Right renal pelvis (tissue), 4 donors: ENCODE measurements around the gene PRKG2. TPM values are rescaled to one million over a fixed set of nuclear protein-coding genes. Genes with fewer than 3 reads are reported as not detected.
"Not testable (repeated sequence)": the region's sequence is repeated elsewhere in the genome, so short reads cannot be mapped to it uniquely, and the experiment has no call there.

Experiments
- DNase-seq, 4 donors: peaks; one replicate each; pipeline ENCODE4 v3.0.0-alpha.2; 2013; ENCODE audit warnings: low read depth in 4 of 4, low spot score in 3 of 4, missing footprints in 1 of 4
- polyA plus RNA-seq, 4 donors: library from polyadenylated mRNA; unstranded; fragments of 120-200 nt; gene quantifications; one replicate each; pipeline ENCODE4 v1.2.1, GENCODE V29; 2013; ENCODE audit not compliant: insufficient read length in 4 of 4

Gene PRKG2
- polyA plus RNA-seq, 4 donors, result 1.1 to 2.4 (median 1.9) TPM

- no peak for DNase-seq
Observed at GRCh38 chr4:81164623-81165416, 50.2 kb downstream of the PRKG2 start.

DNA sequence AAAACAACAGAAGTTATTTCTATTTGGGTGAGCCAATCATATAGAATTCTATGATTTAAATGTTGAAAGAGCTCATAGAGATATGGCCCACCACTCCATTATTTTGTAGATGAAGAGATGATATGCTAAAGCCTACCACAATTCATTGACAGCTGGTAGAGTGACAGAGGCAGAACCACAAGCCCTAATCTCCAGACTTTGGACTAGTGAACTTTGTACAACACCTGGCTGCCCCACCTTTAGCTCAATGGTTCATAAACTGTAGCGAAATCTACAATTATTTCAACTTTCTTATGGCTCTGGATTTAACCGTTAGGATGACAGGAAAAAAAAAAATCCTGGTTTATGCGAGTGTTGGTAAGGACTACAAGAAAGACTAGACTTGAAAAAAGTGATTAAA lies 50.9 kb downstream of the PRKG2 start:
- no peak for DNase-seq

DNA sequence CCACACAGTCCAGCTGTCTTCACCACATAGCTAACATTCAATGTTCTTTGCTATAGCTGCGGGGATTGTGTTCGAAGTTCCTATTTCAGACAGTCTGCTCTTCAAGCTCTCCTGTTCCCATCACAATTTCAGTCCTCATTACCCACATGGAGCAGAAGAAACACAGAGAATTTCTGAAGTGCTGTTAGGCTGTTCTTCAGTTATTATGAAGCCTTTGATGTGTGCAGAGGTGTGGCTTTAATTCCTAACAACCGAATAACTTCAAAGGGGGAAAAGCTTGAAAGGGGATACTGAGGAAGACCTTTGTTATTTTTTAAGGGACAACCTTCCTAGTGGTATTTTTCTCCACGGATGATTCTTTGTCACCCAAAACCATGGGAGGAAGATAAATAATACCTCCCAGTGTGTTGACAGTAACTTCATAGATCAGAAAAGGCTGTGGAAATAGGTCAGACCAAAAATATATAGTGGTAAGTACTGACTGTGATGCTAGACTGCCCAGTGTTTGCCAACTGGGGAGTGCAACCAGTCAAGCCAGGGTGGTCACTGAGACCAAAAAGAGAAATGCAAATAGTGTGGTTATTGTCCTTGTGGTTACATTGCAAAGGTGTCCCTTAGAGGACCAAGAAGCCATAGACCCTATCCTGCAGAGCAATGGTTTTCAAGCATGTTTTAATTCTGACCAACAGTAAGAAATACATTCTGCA lies 52.1 kb downstream of the PRKG2 start:
- DNase-seq, result no peak

DNA sequence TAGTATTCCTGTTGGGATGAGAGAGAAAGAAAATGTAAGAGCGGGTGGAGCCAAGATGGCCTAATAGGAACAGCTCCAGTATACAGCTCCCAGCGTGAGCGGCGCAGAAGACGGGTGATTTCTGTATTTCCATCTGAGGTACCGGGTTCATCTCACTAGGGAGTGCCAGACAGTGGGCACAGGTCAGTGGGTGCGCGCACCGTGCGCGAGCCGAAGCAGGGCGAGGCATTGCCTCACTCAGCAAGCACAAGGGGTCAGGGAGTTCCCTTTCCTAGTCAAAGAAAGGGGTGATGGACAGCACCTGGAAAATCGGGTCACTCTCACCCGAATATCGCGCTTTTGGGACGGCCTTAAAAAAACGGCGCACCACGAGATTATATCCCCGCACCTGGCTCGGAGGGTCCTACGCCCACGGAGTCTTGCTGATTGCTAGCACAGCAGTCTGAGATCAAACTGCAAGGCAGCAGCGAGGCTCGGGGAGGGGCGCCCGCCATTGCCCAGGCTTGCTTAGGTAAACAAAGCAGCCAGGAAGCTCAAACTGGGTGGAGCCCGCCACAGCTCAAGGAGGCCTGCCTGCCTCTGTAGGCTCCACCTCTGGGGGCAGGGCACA lies 61.2 kb downstream of the PRKG2 start:
- not testable (repeated sequence) for DNase-seq

DNA sequence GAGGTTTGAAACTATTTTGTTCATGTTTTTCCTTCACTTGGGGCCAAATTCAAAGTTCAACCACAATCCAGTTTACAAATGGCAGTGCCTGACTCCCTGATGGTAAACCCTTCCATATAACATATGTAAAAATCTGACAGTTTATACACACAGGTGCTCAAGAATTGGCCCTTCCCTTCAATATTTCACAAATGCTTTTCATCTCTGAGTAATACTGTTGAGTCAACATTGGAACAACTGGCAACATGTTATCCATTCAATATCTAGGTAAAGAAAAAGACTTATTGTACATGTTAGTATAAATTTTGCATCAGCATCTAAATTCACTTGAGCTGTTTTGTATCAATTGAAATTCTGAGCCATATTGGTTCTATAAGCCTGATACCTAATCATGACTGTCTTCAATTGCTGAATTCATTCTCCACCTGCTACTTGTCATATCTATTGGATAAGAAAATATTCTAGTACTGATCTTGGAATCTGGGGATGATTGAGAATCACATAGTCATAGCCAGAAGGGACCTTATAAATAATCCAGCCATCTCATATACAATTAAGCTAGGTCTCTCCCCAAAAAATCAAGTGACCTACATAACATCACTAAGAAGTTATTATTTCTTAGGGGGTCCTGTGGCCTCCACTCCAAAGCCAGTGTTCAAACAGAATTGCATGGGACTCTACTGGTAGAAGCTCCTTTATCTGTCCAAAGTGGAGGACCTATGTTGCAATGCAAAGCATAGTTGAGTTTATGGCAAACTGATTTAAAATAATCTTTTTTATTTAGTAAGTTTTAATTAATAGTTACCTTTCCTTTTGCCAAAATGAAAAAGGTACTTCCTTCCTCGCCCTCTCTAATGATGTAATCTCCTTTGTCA lies 61.9 kb downstream of the PRKG2 start:
- DNase-seq, result no peak

GRCh38 chr4:81149976-81150375 lies 65.0 kb downstream of the PRKG2 start:
- DNase-seq, result no peak

GRCh38 chr4:81148576-81148975 lies 66.4 kb downstream of the PRKG2 start:
- DNase-seq, result no peak

GRCh38 chr4:81146466-81146865 lies 68.6 kb downstream of the PRKG2 start:
- no peak for DNase-seq

GRCh38 chr4:81143183-81143582 lies 71.8 kb downstream of the PRKG2 start:
- DNase-seq, result no peak

DNA sequence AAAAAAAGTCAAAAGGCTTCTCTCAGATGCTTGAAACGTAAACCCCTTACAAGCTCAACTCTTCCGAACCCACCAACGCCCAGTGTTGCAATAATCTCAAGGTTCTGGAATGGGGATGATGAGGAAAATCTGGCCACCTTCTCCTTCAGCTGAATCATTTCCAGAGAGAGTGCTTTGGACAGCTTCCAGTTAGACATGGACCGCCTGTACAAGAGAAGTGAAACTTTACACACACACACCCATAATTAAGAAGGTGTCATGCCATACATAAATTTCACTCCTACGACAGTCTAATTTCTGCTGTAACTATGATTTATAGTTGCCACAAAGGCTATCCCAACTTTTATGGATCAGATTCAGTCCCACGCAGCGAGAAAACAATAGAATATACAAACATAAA lies 72.3 kb downstream of the PRKG2 start:
- DNase-seq, result no peak

GRCh38 chr4:81137894-81138293 lies 77.1 kb downstream of the PRKG2 start:
- DNase-seq, result no peak

DNA sequence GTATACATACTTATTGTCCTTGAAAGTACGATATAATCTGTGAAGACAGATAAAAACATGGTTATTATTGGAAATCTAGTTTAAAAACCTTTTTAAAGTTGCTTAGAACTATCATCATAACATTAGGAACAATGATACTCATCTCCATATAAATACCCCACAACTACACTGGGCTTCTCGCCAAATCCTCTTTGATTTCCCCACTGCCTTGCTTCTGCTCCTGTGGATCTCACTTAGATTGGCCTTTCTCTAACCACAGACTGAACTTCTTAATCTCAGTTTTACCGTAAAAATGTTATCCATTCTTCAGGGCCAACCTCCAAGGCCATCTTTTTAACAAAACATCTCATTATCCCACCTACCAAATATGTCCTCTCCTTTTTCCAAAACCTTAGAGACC lies 77.6 kb downstream of the PRKG2 start:
- DNase-seq, result no peak

- no peak for DNase-seq
Observed at GRCh38 chr4:81136161-81136905, 78.7 kb downstream of the PRKG2 start.

DNA sequence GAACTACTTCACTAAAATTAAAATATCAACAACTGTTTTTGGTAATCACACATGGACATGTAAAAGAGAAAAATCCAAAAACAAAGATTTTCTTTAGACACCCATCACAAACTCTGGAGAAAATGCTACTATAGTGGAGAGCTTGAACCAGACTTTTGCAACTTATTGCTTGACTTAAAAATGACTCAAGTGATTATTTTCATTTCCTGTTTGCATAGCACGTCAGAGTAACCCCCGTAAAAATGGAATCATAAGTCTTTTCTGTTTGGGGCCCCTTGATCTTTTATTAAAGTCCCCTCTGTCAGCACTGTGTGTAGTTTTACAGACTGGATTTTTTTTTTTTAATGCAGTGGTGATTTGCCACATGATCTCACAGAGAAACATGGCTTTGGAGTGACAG lies 79.5 kb downstream of the PRKG2 start:
- DNase-seq, result no peak

DNA sequence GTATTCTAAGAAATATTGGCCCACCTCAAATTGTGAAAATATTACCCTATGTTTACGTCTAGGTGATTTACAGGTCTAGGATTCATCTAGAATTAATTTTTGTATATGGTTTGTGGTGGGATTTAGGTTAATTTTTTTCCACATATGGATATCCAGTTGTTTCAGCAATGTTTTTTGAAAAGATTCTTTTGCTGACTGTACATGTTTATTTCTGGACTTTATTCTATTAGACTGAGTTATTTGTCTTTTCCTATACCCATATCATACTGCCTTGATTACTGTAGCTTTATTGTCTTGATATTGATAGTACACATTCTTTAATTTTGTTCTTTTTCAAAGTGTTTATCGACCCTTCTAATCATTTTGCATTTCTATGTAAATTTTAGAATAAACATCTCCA lies 83.5 kb downstream of the PRKG2 start:
- no peak for DNase-seq

DNA sequence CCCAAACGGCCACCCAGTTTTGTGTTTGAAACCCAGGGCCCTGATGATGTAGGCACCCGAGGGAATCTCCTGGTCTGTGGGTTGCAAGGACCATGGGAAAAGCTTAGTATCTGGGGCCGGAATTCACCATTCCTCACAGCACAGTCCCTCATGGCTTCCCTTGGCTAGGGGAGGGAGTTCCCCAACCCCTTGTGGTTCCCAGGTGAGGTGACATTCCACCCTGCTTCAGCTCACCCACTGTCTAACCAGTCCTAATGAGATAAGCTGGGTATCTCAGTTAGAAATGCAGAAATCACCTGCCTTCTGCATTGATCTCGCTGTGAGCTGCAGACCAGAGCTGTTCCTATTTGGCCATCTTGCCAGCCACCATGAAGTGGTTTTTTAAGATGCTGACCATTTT lies 84.0 kb downstream of the PRKG2 start:
- DNase-seq, result no peak

DNA sequence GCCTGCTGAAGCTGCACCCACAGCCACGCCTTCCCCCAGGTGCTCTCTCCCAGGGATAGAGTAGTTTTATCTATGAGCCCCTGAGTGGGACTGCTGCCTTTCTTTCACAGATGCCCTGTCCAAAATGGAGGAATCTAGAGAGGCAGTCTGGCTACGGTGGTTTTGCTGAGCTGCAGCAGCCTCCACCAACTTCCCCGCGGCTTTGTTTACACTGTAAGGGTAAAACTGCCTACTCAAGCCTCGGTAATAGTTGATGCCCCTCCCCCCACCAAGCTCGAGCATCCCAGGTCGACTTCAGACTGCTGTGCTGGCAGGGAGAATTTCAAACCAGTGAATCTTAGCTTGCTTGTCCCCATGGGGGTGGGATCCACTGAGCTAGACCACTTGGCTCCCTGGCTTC lies 84.5 kb downstream of the PRKG2 start:
- DNase-seq, result no peak

DNA sequence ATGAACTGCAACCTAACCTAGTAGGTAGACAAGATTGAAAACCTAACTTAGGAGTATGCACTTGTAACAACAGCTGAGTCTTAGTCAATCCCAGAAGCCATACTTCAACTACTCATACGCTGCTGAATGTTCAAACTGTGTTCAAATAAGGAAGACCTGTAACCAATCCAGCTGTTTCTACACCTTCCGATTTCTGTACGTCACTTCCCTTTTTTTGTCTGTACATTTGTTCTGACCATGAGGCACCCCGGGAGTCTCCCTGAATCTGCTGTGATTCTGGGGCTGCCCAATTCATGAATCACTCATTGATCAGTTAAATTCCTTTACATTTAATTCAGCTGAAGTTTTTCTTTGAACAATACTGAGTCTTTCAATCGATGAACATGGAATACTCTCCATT lies 95.0 kb downstream of the PRKG2 start:
- no peak for DNase-seq

DNA sequence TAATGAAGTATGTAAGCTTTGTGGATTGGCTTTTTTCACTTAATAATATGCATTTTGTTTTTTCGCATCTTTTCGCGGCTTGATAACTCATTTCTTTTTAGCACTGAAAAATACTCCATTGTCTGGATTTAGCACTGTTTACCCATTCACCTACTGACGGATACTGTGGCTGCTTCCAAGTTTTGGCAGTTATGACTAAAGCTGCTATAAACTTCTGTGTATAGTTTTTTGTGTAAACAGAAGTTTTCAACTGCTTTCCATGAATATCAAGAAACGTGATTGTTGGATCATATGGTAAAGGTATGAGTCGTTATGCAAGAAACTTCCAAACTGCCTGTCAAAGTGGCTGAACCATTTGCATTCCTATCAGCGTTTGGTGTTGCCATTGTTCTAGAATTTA lies 96.9 kb downstream of the PRKG2 start:
- DNase-seq, result no peak

DNA sequence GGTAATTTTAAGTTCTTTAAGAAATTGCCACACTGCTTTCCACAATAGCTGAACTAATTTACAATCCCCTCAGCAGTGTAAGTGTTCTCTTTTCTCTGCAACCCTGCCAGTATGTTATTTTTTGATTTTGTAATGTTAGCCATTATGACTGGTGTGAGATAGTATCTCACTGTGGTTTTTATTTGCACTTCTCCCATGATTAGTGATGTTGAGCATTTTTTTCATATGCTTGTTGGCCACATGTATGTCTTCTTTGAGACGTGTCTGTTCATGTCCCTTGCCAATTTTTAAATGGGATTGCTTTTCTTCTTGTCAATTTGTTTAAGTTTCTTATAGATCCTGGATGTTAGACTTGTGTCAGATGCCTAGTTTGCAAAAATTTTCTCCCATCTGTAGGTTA lies 98.5 kb downstream of the PRKG2 start:
- DNase-seq, result no peak
